Measurements from ENCODE around the gene MEIS2. TPM values are rescaled to one million over a fixed set of nuclear protein-coding genes. Genes with fewer than 3 reads are reported as not detected.

Gene MEIS2
- total RNA-seq, 1 donor = 73.0 TPM

GRCh38 chr15:36858423-36858822 lies 241.9 kb downstream of the MEIS2 start:
- no peak overlapping the region for H3K4me3 ChIP-seq (ENCODE audit: low read depth, low read length)
- DNase-seq (ENCODE audit: low read depth) = no peak
- TF ChIP-seq, protein P1, sequence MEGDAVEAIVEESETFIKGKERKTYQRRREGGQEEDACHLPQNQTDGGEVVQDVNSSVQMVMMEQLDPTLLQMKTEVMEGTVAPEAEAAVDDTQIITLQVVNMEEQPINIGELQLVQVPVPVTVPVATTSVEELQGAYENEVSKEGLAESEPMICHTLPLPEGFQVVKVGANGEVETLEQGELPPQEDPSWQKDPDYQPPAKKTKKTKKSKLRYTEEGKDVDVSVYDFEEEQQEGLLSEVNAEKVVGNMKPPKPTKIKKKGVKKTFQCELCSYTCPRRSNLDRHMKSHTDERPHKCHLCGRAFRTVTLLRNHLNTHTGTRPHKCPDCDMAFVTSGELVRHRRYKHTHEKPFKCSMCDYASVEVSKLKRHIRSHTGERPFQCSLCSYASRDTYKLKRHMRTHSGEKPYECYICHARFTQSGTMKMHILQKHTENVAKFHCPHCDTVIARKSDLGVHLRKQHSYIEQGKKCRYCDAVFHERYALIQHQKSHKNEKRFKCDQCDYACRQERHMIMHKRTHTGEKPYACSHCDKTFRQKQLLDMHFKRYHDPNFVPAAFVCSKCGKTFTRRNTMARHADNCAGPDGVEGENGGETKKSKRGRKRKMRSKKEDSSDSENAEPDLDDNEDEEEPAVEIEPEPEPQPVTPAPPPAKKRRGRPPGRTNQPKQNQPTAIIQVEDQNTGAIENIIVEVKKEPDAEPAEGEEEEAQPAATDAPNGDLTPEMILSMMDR (IDR thresholded peaks at IDR 0.05; ENCODE audit: insufficient read depth, low read depth, low read length) = no peak

DNA sequence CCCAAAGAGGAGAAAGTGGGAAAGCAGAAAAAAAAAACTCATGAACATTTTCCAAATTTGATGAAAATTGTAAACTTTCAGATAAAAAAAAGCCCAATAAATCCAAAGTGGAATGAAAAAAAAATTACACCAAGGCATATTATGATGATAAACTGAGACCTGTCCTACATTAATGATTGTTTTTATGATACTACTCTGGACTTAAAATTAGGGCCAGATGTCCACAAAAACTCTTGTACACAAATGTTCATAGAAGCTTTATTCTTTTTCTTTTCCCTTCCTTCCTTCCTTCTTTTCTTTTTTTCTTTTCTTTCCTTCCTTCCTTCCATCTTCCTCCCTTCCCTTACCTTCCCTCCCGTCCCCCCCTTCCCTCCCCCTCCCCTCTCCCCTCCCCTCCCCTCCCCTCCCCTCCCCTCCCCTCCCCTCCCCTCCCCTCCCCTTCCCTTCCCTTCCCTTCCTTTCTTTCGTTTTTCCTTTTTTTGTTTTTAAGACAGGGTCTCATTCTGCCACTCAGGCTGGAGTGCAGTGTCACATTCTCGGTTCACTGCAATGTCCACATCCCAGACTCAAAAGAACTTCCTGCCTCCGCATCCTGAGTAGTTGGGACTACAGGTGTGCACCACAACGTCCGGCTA lies 243.9 kb downstream of the MEIS2 start:
- H3K4me3 ChIP-seq (ENCODE audit: low read depth, low read length) = no peak overlapping the region
- TF ChIP-seq, protein P1 (IDR thresholded peaks at IDR 0.05; ENCODE audit: insufficient read depth, low read depth, low read length) = no peak
- no peak for DNase-seq (ENCODE audit: low read depth)

GRCh38 chr15:36850864-36851263 lies 249.5 kb downstream of the MEIS2 start:
- TF ChIP-seq, protein P1 (IDR thresholded peaks at IDR 0.05; ENCODE audit: insufficient read depth, low read depth, low read length) = no peak
- no peak for DNase-seq (ENCODE audit: low read depth)
- H3K4me3 ChIP-seq (ENCODE audit: low read depth, low read length) = no peak overlapping the region

DNA sequence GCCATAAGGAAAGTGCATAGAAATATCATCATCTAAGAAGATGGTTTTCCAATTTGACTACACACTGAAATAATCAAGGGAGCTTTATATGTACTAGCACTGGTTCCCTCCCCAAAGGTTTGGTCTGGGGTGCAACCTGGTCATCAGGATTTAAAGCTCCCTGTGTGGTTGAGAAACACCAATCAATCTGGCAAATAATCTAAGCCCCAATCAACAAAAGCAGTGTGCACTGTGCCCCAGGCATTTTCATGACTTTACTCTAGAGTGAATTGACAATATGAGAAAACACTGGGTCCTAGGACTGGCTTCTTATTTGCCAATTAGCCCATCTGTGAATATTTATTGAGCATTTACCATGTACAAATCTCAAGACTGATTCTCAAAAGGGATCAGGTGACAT lies 255.1 kb downstream of the MEIS2 start:
- H3K4me3 ChIP-seq (ENCODE audit: low read depth, low read length) = no peak overlapping the region
- DNase-seq (ENCODE audit: low read depth) = no peak
- TF ChIP-seq, protein P1 (IDR thresholded peaks at IDR 0.05; ENCODE audit: insufficient read depth, low read depth, low read length) = no peak

DNA sequence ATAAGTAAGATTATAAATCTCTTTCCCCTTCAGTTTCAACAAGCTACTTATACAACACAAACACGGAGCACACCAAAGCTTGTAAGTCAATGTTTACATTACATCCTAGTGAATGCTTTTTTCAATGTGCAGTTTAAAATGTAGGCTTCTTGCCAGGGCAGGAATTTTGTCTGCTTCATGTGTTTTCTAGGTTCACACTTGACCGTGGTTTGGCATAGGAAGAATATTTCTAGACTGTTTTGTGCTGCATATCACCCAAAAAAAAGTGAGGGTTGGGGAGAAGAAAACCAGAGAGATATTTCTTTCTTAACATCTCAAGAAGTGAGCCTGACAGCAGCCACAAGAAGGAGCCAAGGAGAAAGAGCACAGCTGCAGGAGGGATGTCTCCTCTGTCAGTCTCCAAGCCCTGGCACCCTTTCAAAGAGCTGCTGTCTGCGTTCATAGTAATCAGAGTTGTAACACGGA lies 255.8 kb downstream of the MEIS2 start:
- DNase-seq (ENCODE audit: low read depth) = peak; percentile 61
- H3K4me3 ChIP-seq (ENCODE audit: low read depth, low read length) = no peak overlapping the region
- TF ChIP-seq, protein P1 (IDR thresholded peaks at IDR 0.05; ENCODE audit: insufficient read depth, low read depth, low read length) = no peak

GRCh38 chr15:36843822-36844221 lies 256.5 kb downstream of the MEIS2 start:
- DNase-seq (ENCODE audit: low read depth) = no peak
- TF ChIP-seq, protein P1 (IDR thresholded peaks at IDR 0.05; ENCODE audit: insufficient read depth, low read depth, low read length) = no peak
- no peak overlapping the region for H3K4me3 ChIP-seq (ENCODE audit: low read depth, low read length)

- TF ChIP-seq, protein P1 (IDR thresholded peaks at IDR 0.05; ENCODE audit: insufficient read depth, low read depth, low read length) = no peak
- no peak for DNase-seq (ENCODE audit: low read depth)
- H3K4me3 ChIP-seq (ENCODE audit: low read depth, low read length) = no peak overlapping the region
Measured at GRCh38 chr15:36841193-36841592, 259.2 kb downstream of the MEIS2 start.

Data from fibroblast of villous mesenchyme (primary cell).